Stimulated activated CD8-positive, alpha-beta memory T cell treated with anti-CD3 and anti-CD28 coated beads, Interleukin-15, amount 100 ng/mL, for 1 hour (primary cell): ENCODE results near the gene DIPK2B.

Experiments
- DNase-seq: peaks from one replicate; pipeline ENCODE4 v3.0.0-alpha.2; 2020; ENCODE audit warnings: low read depth

DIPK2B gene

GRCh38 chrX:45200741-45201234 is at the start of gene DIPK2B:
DIPK2B (minus strand) TSS chrX:45200876; CDS start chrX:45200826, 50 bp downstream.
- no peak for DNase-seq

- DNase-seq = no peak
Measured at GRCh38 chrX:45240301-45240700, 39.6 kb upstream of the DIPK2B start.

GRCh38 chrX:45238489-45238888 is 37.8 kb upstream of the DIPK2B start:
- no peak for DNase-seq

- no peak for DNase-seq
Measured at GRCh38 chrX:45233531-45233930, 32.9 kb upstream of the DIPK2B start.

GRCh38 chrX:45232139-45232538 is 31.5 kb upstream of the DIPK2B start:
- DNase-seq = no peak

- no peak for DNase-seq
Measured at GRCh38 chrX:45230410-45230809, 29.7 kb upstream of the DIPK2B start.

- DNase-seq = no peak
Measured at GRCh38 chrX:45229348-45229747, 28.7 kb upstream of the DIPK2B start.

- no peak for DNase-seq
Measured at GRCh38 chrX:45228126-45228525, 27.4 kb upstream of the DIPK2B start.

GRCh38 chrX:45208121-45208856 is 7.6 kb upstream of the DIPK2B start:
- no peak for DNase-seq

GRCh38 chrX:45202171-45202570 is 1.5 kb upstream of the DIPK2B start:
- DNase-seq = no peak

GRCh38 chrX:45198706-45199105 is 2.0 kb downstream of the DIPK2B start:
- DNase-seq = no peak

- DNase-seq = no peak
Measured at GRCh38 chrX:45198301-45198700, 2.4 kb downstream of the DIPK2B start.

GRCh38 chrX:45196701-45197100 is 4.0 kb downstream of the DIPK2B start:
- DNase-seq = no peak

- DNase-seq = no peak
Measured at GRCh38 chrX:45191820-45192409, 8.8 kb downstream of the DIPK2B start.

- DNase-seq = no peak
Measured at GRCh38 chrX:45191383-45191782, 9.3 kb downstream of the DIPK2B start.

GRCh38 chrX:45187731-45188130 is 12.9 kb downstream of the DIPK2B start:
- no peak for DNase-seq

GRCh38 chrX:45186643-45187026 is 14.0 kb downstream of the DIPK2B start:
- no peak for DNase-seq

- no peak for DNase-seq
Measured at GRCh38 chrX:45184211-45184610, 16.5 kb downstream of the DIPK2B start.

- DNase-seq = no peak
Measured at GRCh38 chrX:45172890-45173289, 27.8 kb downstream of the DIPK2B start.

- DNase-seq = no peak
Measured at GRCh38 chrX:45166781-45167180, 33.9 kb downstream of the DIPK2B start.

GRCh38 chrX:45165726-45166125 is 35.0 kb downstream of the DIPK2B start:
- DNase-seq = no peak

- DNase-seq = no peak
Measured at GRCh38 chrX:45164995-45165394, 35.7 kb downstream of the DIPK2B start.

- no peak for DNase-seq
Measured at GRCh38 chrX:45164021-45164621, 36.6 kb downstream of the DIPK2B start.
